NCI-H82 treated with DMSO at 0.1 percent for 48 hours (cell line): Measurements from ENCODE around the gene SYNC.
"Not testable (repeated sequence)": the region's sequence is repeated elsewhere in the genome, so short reads cannot be mapped to it uniquely, and the experiment has no call there.

Experiments used
- DNase-seq: peaks from one replicate; lab custom pipeline; 2025; ENCODE audit not compliant: unreplicated experiment; lab: John Stamatoyannopoulos, UW

The SYNC gene

GRCh38 chr1:32695098-32695904 is 7.3 kb downstream of the SYNC start:
- DNase-seq, result no peak

- DNase-seq, result no peak
These were observed 9.0 kb downstream of the SYNC start for GRCh38 chr1:32693455-32694174.

- DNase-seq, result no peak
These were observed 16.2 kb downstream of the SYNC start for GRCh38 chr1:32686387-32686786.

- DNase-seq, result no peak
These were observed 17.1 kb downstream of the SYNC start for GRCh38 chr1:32685498-32685897.

- DNase-seq, result no peak
These were observed 18.3 kb downstream of the SYNC start for GRCh38 chr1:32684167-32684811.

GRCh38 chr1:32683397-32683796 is 19.2 kb downstream of the SYNC start:
- no peak for DNase-seq

- no peak for DNase-seq
These were observed 20.6 kb downstream of the SYNC start for GRCh38 chr1:32681999-32682398.

- DNase-seq, result no peak
These were observed 21.1 kb downstream of the SYNC start for GRCh38 chr1:32681509-32681908.

GRCh38 chr1:32680642-32681041 is 21.9 kb downstream of the SYNC start:
- DNase-seq, result no peak

GRCh38 chr1:32679993-32680392 is 22.6 kb downstream of the SYNC start:
- DNase-seq, result not testable (repeated sequence)

GRCh38 chr1:32676945-32677344 is 25.6 kb downstream of the SYNC start:
- no peak for DNase-seq

GRCh38 chr1:32668716-32669115 is 33.9 kb downstream of the SYNC start:
- DNase-seq, result not testable (repeated sequence)

GRCh38 chr1:32666901-32667566 is 35.5 kb downstream of the SYNC start:
- no peak for DNase-seq

- no peak for DNase-seq
These were observed 36.7 kb downstream of the SYNC start for GRCh38 chr1:32665915-32666314.

- DNase-seq, result no peak
These were observed 43.0 kb downstream of the SYNC start for GRCh38 chr1:32659581-32659980.

GRCh38 chr1:32652244-32652962 is 50.2 kb downstream of the SYNC start:
- DNase-seq, result no peak

- DNase-seq, result no peak
These were observed 51.0 kb downstream of the SYNC start for GRCh38 chr1:32651461-32652073.

- DNase-seq, result peak; percentile 98
These were observed 51.7 kb downstream of the SYNC start, which contains the start of gene RBBP4 for GRCh38 chr1:32650752-32651460. Gene RBBP4, plus strand, starts transcription at chr1:32651208. Its CDS starts 99 bp downstream, at chr1:32651307.

GRCh38 chr1:32650248-32650751 is 52.3 kb downstream of the SYNC start, which contains the start of gene ZBTB8OS:
Gene ZBTB8OS, minus strand, starts transcription at chr1:32650550. Its CDS starts 21 bp downstream, at chr1:32650529.
- DNase-seq, result peak; percentile 96
